ENCODE results near the gene GATD1.

GATD1 gene

DNA sequence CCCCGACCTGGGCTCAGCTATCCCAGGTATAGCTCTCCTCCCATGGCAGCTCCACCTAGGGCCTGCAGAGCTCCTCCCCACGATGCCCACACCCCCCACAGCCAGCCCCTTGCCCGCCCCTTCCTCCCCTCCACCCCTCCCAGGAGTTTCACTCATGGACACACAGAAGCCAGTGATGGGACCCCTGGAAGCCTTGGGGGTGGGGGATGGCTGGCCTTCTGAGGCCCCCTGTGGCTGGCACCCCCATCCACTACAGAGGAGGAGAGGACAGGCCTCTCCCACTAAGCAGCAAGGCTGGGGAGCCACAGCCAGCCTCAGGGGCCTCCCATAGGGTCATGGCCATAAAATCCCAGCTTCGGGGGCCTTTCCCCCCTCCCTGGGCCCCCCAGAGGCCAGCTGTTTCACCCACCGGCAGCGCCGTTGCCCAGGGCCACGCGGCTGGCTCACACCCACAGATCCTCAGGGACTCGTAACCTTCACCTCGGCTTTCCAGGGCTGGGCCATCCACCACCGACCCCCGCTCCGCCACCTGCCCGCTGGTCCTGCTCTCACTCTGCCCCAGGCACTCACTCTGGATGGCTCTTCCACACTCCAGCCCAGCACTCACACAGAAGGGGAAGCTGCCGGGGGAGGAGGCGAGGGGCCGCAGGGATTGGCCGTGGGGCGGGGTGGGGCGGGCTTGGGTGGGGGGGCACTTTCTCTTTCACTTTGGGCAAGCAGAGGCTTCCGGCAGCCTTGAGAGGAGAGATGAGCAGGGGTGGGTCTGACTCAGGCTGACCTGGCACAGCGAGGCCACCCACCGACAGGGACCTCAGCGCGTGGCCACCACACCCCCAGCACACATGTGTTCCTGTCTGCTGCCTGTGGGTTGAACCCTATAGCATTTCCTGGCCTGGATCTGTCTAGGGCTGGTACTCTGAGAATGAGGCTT lies 18.6 kb upstream of the GATD1 start:
- peak; percentile 92 to 95 (median 93) for DNase-seq

DNA sequence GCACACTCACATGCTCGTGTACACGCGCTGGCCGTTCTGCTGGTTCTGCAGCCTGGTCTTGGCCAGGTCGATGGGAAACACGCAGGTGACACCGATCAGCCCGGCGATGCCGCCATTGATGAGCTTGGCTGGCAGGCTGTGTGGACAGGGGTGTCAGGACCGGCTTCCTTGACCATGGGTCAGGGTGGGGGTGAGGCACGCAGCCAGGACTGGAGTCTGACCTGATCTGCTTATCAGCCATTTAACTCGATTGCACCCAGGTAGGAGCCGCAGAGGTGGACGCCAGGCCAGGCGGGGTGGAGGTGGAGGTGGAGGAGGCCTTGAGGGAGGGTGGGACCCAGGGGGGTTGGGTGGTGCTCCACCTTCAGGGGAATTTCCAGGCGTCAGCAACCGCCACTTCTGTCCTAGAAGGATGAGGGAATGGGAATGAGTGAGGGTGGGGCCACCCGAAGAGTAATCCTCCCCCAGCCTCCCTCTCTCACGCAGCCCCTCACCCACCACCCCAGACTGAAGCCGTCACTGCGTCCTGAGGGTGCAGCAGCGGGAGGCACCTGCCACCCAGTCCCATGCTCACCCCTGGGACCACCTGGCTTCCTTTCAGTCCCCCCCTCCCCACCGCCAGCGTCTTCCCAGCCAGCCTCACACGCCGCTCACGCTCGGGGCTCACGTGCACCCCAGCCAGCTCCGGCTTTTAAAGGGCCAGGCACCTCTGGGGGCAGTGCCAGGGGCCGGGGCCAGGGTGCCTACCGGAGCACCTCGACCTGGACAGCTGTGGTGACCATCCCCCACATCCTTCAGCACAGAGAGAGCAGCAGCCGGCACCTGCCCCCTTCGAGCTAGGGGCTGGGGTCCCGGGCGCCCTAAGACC lies 17.7 kb upstream of the GATD1 start:
- no peak for DNase-seq

DNA sequence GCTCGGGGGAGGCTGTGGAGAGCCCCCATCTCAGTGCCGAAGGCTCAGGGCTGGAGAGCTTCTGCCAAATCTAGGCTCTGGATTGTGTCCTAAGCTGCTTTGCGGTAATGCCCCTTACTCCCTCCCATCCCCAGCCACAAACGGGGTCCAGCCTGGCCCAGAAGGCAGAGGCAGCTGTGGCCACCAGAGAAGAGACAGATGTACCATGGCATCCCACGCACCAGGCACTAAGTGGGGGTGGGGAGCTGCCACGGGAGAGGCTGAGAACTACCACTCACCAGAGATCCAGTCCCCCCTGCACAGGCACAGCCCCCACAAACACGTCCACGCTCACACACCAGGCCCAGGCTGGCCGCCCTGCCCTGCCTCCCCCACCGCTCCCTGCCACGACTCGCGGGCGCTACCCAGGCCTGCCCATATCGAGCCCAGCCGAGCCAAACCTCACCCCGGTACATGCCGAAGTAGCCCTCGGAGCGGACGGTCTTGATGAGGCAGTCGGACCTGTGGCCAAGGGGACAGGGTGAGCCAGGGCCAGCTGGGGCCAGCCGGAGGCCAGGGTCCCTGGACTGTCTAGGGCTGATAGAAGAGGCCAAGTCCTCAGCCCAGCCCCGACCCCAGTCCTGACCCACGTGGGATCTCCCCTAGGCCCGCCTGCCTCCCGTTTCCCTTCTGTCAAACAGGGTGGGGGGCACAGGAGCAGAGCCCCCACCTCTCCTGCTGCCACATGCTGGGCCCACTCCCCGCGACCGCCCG lies 16.9 kb upstream of the GATD1 start:
- no peak for DNase-seq

DNA sequence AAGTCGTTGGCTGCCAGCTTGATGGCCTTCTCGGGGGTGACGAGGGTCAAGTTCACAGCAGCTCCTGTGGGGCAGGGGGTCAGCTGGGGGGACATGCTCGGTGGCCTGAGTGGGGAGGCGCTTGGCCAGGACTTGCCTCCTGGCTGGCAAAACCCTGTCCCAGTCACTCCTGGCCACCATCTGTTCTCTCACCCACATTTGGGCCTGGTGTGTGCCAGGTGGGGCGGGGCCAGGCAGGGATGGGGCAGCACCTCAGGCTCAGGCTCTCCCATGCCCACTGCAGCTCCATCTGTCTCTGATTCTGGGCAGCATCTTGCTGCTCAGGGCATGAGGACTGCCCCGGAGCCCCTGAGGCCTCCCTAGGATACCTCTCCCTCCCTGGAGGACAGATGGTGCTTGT lies 16.3 kb upstream of the GATD1 start:
- no peak for DNase-seq

DNA sequence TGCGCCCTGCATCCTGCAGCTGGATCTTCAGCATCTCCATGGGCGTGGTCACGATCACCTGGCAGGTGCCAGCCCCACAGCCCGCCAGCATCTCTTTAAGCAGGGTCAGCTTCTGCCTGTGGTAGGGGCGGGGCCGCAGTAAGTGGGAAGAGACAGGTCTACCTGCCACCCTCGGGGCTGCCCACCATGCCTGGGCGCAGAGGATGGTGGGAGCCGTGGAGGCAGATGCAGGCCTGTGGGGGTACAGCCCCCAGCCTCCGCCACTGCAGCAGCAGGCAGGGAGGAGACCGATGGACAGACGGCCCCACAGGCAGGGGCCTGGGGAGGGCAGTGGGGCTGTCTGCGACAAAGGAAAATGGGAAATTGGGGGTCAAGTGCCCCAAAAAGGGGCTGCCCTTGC lies 15.6 kb upstream of the GATD1 start:
- no peak for DNase-seq

DNA sequence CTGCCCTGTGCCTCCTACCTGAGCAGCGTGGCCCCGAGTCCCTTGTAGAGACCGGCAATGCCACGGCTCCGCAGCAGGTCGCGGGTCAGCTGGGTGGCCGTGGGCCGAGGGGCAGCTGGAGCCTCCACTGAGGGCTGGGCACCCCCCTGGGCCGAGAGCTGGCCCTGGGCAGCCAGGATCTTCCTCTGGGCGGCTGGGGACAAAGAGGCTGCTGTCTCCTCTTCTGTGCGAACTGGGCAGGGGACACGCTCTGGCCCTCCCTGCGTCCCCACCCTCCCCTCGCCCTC lies 15.2 kb upstream of the GATD1 start:
- DNase-seq, result no peak

DNA sequence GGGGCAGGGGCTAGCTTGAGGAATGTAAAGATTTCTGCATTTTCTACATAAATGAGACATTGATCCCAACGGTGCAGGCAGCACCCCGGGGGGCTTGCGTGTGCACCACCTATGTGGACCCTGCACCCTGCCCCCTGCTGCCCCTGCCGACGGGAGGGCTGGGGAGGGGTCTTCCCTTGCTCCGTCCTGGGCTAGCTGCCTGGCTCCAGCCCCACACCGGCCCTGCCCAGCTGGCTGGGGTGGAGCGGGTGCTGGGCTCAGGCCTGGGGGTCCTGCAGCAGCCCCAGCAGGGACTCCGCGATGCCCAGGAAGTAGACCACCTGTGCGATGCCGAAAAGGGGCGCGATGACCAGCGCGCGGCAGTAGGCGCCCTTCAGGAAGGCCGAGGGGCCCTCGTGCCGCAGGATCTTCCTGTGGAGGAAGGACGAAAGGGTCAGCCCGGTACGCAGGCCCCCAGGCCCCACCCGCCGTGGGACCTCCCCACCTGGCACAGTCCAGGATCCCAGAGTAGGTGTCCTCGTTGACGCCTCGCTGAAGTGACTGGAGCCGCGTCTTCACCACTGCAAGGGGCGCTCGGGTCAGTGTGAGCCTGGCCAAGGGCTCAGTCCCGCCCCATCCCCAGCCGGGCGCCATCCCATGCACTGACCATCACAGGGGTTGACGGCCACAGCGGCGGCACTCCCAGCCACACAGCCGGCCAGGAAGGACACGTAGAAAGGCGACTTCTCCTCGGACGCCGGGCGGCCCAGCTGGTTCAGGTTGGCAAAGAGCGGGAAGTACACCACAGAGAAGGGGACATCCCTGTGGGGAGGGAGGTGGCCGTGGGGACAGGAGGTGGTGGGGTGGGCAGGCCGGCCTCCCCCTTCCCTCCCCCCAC lies 14.6 kb upstream of the GATD1 start:
- DNase-seq, result no peak

DNA sequence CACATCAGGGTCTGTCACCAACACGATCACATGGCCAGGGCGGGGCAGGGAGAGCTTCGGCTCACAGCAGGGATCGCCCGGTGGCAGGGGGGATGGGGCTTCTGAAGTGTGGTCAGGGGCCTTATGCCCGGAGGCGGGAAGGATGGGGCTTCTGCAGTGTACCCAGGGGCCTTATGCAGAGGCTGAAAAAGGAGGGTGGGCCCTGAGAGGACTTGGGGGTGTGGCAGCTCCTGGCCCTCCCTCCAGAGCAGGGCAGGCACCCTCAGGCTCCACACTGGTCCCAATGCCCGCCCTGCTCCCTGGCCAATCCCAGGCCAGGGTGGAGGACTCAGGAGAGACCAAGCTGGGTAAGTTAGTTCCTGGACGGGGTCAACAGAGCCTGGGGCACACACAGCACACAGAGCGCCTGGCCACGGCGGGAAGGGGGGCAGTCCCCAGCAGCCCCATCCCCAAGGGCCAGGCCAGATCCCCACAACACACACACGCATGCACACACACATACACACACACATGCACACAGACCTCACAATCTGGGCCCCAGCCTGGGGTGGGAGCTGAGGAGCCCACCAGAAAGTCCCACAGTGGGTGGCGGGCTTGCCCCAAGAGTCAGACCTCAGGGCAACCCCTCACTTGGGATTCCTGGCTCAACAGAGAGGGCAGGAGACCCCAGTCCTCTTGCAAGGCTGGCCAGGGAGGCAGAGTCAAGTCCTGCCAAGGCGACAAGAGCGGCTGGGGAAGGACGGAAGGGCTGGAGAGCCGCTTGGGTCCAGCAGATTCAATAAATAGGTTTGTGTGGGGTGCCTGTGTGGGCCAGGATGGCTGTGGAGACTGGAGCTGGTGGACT lies 13.7 kb upstream of the GATD1 start:
- DNase-seq, result no peak

DNA sequence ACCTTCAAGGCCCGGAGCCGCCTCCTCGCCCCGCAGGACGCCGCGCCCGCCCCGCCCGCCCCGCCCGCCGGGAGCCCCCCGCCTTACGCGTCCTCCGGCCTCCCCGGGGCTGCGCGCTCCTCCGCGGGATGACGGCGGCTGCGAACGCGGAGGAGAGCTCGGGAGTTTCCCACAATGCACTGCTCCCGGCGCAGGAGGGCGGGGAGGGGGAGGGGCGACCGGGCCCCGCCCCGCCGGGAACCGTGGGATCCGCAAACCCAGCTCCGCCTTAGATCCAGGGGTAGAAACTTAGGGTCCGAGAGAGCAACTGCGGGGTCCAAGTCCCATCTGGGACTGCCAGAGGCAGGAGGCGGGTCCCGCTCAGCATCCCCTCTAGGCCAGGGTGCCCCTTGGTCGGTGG lies 12.7 kb upstream of the GATD1 start, which contains the start of gene CEND1:
Gene CEND1, minus strand, starts transcription at position 148 of the 400 bp plus-strand sequence. CDS start 1,514 bp downstream, outside the sequence.
- peak; percentile 25 to 66 (median 54) for DNase-seq

DNA sequence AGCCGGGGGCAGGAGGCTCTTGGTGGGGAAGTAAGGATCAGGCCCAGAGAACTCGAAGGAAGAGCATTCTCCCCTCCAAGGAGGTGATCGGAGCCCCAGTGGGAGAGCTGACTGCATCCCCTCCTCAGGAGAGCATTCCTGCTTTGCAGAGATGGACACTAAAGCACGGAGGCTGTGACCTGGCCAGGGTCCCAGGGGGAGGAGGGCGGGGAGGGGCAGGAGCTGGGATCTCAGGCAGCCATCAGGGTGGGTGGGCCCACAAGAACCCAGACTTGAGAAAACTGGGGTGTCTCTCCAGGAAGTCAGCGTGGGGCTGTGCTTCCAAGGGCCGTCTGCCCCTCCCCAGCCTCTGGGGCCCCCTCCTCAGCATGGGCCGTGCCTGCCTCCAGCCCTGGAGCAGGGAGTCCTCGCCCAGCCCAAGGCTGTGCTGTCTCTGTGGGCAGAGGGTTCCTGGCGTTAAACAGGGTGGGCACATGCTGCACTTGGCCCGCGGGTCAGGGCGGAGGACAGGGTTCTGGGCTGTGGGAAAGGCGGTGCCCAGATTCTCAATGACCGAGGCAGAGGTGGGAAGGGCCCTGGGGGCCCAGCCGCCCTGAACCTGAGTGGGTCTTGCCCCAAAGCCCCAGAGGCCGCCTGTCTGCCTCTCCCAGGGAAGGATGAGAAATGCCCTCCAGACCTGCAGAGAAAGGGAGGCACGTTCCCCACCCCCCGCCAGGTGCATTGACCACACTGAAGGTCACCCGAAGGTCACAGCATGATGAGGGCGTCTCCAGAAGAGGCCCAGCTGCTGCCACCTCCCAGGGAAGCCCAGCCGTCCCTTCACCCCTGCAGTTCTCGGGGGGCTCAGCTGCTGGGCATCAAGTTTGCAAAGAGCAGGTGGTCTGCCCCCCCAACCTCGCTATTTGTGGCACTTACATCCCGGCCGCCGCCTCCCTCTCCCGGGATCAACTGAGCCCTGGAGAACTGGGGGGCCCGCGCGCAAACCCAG lies 12.0 kb upstream of the GATD1 start:
- DNase-seq, result no peak

DNA sequence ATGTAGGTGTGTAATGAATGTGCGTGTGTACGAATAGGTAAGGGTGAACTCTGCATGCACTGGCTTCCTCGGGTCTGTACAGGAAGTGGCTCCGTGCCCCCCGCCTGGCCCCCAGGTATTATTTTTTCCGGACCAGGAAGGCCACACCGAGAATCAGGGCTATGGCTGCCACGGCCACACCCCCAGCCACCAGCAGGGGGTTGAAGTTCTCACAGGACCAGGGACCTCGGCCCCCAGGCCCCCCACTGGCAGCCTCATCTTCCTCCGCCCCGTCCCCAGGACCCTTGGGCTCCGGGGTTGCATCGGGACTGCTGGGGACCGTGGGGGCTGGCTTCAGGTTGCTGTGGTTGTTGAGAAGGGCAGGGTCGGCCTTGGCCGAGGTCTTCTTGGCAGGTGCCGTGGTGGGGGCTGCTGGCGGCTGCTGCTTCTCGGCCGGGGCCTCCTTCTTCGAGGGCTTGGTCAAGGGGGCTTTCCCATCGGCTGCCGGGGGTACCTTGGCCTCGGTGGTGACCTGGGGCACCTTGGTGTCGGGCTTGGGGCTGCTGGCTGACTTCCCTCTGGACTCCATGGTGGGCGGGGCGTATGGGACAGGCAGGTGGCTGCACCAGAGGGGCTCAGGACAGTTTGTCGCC lies 10.8 kb upstream of the GATD1 start:
- no peak for DNase-seq

DNA sequence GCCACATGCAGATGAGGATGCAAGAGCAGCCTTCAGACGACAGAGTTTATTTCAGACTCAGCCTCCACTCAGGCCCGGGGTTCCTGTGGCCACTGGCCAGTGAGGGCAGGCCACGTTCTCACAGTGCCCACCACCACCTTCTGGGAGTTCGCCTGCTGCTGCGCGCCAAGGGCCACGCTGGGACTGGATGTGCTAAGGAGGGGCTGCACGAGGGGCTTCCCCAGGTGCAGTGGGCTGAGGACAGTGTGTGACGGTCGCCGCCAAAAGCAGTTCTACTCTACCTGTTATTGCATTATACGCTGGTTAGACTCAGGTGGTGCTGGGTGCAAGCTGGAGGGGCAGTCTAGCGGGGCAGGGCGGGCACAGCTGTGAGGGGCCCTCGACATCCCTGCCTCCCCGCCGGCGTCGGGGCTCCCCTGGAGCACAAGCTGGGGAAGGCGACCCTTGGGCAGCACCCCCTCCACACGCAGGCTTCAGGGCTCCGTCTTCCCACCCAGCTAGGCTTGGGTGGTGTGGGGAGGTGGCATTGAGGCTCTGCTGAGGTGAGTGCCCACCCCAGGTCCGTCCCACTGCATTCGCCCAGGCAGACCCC lies 9.9 kb upstream of the GATD1 start:
- no peak for DNase-seq

DNA sequence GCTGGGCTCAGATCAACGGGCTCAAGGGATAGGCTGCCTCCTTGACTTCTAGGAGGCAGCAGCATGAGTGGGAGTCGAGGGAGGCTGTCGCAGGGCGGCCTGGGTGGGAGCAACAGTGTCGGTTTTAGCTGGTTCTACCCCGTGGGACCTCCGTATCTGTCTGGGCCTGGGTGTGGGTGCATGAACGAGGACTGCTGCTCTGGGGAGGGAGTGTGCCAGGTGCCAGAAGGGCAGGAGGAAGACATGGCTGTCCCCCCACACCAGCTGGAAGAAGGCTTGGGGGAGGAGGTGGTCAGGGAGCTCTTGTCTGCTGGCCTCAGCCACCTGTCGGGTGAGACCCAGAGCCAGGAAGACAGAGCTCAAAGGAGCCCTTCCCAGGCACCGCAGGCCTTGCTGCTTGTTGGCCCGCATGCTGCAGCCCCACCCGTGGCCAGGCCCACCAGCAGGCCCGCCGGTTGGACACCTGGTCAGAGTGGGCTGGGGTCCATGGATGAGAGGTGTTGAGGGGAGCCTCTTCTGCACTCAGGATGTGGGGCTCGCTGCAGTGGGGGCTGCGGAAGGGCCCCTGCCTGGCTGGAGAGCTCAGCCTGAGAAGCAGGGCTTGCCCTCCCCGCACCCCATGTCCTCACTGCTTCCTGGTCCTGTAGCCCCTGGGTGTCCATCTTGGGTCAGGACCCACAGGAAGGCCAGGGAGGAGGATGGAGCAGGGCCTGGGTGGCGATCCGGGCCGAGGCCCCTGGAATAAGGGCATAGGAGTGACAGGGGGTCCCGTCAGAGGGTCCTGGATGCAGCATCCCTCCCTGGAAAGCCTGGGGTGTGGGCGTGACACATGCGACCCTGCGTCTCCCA lies 9.2 kb upstream of the GATD1 start:
- DNase-seq, result no peak

DNA sequence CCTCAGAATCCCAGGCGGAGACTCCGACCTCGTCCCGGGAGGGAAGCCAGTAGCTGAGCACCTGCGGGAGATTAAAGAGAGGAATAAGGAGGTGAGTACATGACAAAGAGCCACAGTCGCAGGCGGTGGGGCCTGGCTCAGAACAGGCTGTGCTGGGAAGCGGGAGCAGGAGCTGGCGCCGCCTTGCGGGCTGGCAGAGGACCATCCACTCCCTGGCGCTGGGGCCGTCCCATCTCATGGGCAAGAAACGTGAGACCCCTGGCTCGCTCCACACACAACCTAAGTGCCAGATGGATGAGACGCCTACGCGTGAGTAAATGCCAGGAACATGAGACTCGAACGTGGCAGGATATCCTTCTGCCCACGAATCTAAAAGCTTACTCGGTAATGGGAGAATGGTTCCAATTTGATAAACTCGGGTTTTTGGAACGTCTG lies 6.3 kb upstream of the GATD1 start:
- peak in 1 of 3 donors; percentile 79 for DNase-seq

DNA sequence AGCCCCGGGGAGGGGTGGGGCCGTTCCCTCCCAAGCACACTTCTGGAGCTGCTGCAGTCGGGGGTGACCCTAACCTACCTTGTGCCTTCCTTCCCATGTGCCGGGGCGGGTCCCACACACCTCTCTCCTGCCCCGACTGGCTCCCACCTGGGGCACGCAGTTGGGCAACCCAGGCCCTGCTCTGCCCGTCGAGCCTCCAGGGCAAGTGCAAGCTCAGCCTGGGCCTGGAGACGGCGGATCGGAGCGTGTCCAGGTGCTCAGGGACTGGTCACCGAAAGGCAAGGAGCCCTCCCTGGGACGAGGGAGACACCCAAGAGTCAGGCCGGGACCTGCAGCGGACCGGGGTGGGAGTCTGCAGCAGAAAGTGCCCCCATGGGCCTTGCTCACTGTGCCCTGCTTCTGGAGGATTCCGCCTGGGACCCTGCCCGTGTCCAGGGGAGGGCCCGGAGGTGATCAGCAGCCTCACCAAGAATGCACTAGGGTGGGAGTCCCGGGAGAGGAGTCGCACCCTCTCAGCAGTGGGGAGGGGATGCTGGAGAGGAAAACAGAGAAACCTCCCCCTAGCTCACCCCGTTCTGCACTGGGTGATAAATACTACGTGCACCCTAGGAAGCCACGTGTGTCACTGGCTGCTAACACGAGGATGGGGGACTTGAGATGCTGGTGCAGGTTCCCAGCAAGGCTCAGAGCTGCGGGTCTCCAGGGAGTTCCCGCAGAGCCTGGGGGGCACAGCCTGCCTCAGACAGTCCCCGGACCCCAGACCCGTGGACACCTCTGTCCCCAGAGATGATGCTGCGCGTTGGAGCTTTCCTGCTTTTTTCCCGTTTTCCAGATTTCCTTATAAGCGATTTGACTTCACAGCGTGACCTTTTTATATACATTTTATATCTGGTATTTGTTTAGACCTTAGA lies 5.2 kb upstream of the GATD1 start:
- no peak for DNase-seq

DNA sequence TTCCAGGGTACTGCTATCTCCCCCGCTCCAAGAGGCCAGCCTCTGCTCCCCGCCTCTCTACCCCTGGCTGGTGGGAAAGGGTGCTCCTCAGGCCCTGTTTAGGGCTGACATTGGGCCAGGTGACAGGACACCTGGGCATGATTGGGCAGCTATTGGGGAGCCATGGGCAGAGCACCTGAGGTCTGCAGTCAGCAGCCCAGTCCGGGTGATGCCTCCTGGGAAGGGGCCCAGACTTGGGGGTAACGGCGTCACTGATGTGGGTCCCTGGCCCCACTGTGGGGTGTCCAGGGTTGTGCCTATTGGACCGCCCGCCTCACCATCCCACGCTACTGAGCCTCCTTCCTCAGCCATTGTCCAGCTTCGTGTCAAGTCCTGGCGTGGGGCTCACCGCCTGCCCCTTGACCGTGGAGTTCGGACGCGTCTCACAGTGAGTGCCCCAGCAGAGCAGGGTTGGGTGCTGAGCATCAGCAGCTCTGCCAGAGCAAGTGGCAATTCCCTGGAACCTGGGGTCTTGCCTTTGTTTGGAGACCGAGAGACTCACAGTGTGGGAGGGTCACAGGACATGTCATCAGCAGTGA lies 2.8 kb upstream of the GATD1 start:
- no peak for DNase-seq

All from suppressor macrophage treated with lipopolysaccharide for 1 hour (primary cell).